C4-2B (cell line): ENCODE results near the gene EDDM13.

Source experiments
- CTCF ChIP-seq: fragments of 450-650 bp; conservative IDR thresholded peaks from 2 replicates; pipeline ENCODE4 v1.5.1; 2017; ENCODE audit warnings: mild to moderate bottlenecking
- ZFX ChIP-seq: fragments of 450-650 bp; IDR thresholded peaks from 2 replicates; pipeline ENCODE4 v1.6.1; 2017

- TF ChIP-seq CTCF (no peak), ZFX (no peak)
These were observed 39.8 kb downstream of the EDDM13 start for GRCh38 chr19:56312342-56312741.
